SK-N-SH (cell line): ENCODE results near the gene ZMIZ1. TPM values are rescaled to one million over a fixed set of nuclear protein-coding genes. Genes with fewer than 3 reads are reported as not detected.

Source experiments
- CTCF ChIA-PET: fragments of 300-600, 350-600 bp; formaldehyde crosslinking; extraction: SDS; loops from one replicate; lab custom pipeline; 2021; lab: Yijun Ruan, JAX
- POLR2A ChIA-PET: fragments of 350-600 bp; sonication (Branson Sonifier 250); formaldehyde crosslinking; extraction: SDS; loops from one replicate; lab custom pipeline; 2020; ENCODE audit warnings: antibody characterized with exemption, inconsistent platforms; lab: Yijun Ruan, JAX
- DNase-seq: peaks from one replicate; pipeline ENCODE4 v3.0.0; 2012
- H2AFZ ChIP-seq: fragments of 200-600 bp; sonication (generic); 2 replicates; pipeline ENCODE4 v1.8.1; 2016; ENCODE audit warnings: antibody characterized with exemption, mild to moderate bottlenecking, low read depth
- H3F3A ChIP-seq: fragments of 200-600 bp; sonication (generic); replicated peaks from 2 replicates; pipeline ENCODE3; 2016; ENCODE audit warnings: antibody characterized with exemption, mild to moderate bottlenecking; ENCODE audit not compliant: insufficient read depth
- H3K27ac ChIP-seq, 2 experiments: fragments of 200-500 bp in 1 of 2; fragments of 200-600 bp in 1 of 2; sonication (Bioruptor generic) in 1 of 2; sonication (generic), shearing (Covaris generic) in 1 of 2; 2 replicates each; pipeline versions ENCODE4 v1.5.1 to v1.6.1; 2014 to 2016; ENCODE audit warnings: low read depth in 2 of 2, inconsistent platforms in 1 of 2, low read length in 1 of 2, mild to moderate bottlenecking in 1 of 2, mixed read lengths in 1 of 2
- H3K27me3 ChIP-seq: fragments of 200-600 bp; sonication (generic), shearing (Covaris generic); 2 replicates; pipeline ENCODE4 v1.6.1; 2016; ENCODE audit warnings: mixed run types; ENCODE audit not compliant: insufficient read depth
- H3K36me3 ChIP-seq, 2 experiments: fragments of 200-500 bp in 1 of 2; fragments of 200-600 bp in 1 of 2; sonication (Bioruptor generic) in 1 of 2; sonication (generic) in 1 of 2; replicated peaks in 1 of 2; 2 replicates each; pipeline versions ENCODE3 to v1.5.1; 2014 to 2016; ENCODE audit warnings: low read length in 1 of 2, mild to moderate bottlenecking in 1 of 2; ENCODE audit not compliant: insufficient read depth in 2 of 2, control insufficient read depth in 1 of 2
- H3K4me1 ChIP-seq, 2 experiments: fragments of 200-500 bp in 1 of 2; fragments of 200-600 bp in 1 of 2; sonication (Bioruptor generic) in 1 of 2; sonication (generic), shearing (Covaris generic) in 1 of 2; 2 replicates each; pipeline versions ENCODE4 v1.5.1 to v1.6.1; 2014 to 2016; ENCODE audit warnings: low read depth in 1 of 2, low read length in 1 of 2, mixed run types in 1 of 2; ENCODE audit not compliant: insufficient read depth in 2 of 2, control insufficient read depth in 1 of 2
- H3K4me2 ChIP-seq: fragments of 200-600 bp; sonication (generic), shearing (Covaris generic); 2 replicates; pipeline ENCODE4 v1.6.1; 2017; ENCODE audit warnings: mixed run types
- H3K4me3 ChIP-seq, 2 experiments: fragments of 200-500 bp in 1 of 2; fragments of 200-600 bp in 1 of 2; sonication (Bioruptor generic) in 1 of 2; sonication (generic), shearing (Covaris generic) in 1 of 2; 2 replicates each; pipeline versions ENCODE4 v1.5.1 to v1.8.1; 2014 to 2016; ENCODE audit warnings: low read depth in 2 of 2, inconsistent platforms in 1 of 2, low read length in 1 of 2, mild to moderate bottlenecking in 1 of 2, mixed read lengths in 1 of 2, moderate library complexity in 1 of 2
- H3K79me2 ChIP-seq: fragments of 200-600 bp; sonication (generic); 2 replicates; pipeline ENCODE4 v1.8.1; 2017; ENCODE audit warnings: mild to moderate bottlenecking; ENCODE audit not compliant: insufficient read depth
- H3K9ac ChIP-seq: fragments of 200-600 bp; sonication (generic); 2 replicates; pipeline ENCODE4 v1.6.1; 2017; ENCODE audit warnings: mixed run types
- H3K9me2 ChIP-seq: fragments of 200-600 bp; sonication (generic); 2 replicates; pipeline ENCODE4 v1.6.1; 2017; ENCODE audit warnings: mixed run types
- H3K9me3 ChIP-seq: fragments of 200-600 bp; sonication (generic); 2 replicates; pipeline ENCODE4 v1.6.1; 2017; ENCODE audit warnings: mixed run types, mild to moderate bottlenecking, moderate library complexity
- H4K20me1 ChIP-seq: fragments of 200-600 bp; sonication (generic); 2 replicates; pipeline ENCODE4 v1.6.1; 2017; ENCODE audit warnings: mild to moderate bottlenecking, mixed run types; ENCODE audit not compliant: insufficient read depth
- CHD2 ChIP-seq: fragments of 150-350 bp; IDR thresholded peaks from 2 replicates; pipeline ENCODE4 v1.6.1; 2018; ENCODE audit warnings: low read length; ENCODE audit not compliant: partially characterized antibody
- ELF1 ChIP-seq: IDR thresholded peaks from 2 replicates; pipeline ENCODE4 v1.4.0; 2012
- EP300 ChIP-seq, 2 experiments: IDR thresholded peaks; 2 replicates each; pipeline versions ENCODE4 v1.4.0 to v1.6.1; 2012; ENCODE audit warnings: borderline replicate concordance in 1 of 2, low read depth in 1 of 2, low read length in 1 of 2
- FOXM1 ChIP-seq: IDR thresholded peaks from 2 replicates; pipeline ENCODE4 v1.4.0; 2012; ENCODE audit warnings: low read depth, mild to moderate bottlenecking
- GATA2 ChIP-seq: sonication (generic); formaldehyde crosslinking; IDR thresholded peaks from 2 replicates; pipeline ENCODE4 v1.5.0; 2020; ENCODE audit warnings: mild to moderate bottlenecking, missing genetic modification reagents
- JUND ChIP-seq: IDR thresholded peaks from 2 replicates; pipeline ENCODE4 v1.4.0; 2012
- MXI1 ChIP-seq: IDR thresholded peaks from 2 replicates; pipeline ENCODE4 v1.6.1; 2012; ENCODE audit warnings: mild to moderate bottlenecking, low read depth, low read length, improper control_type of control experiment
- NRF1 ChIP-seq: IDR thresholded peaks from 2 replicates; pipeline ENCODE4 v1.6.1; 2012; ENCODE audit warnings: low read depth, mild to moderate bottlenecking, low read length
- RAD21 ChIP-seq: IDR thresholded peaks from 2 replicates; pipeline ENCODE4 v1.6.1; 2012; ENCODE audit warnings: mild to moderate bottlenecking, low read length
- TCF12 ChIP-seq: IDR thresholded peaks from 2 replicates; pipeline ENCODE4 v1.4.0; 2012
- ZBTB33 ChIP-seq: IDR thresholded peaks from 2 replicates; pipeline ENCODE4 v1.4.0; 2012; ENCODE audit warnings: low read depth, borderline replicate concordance
- WGBS: methylation state at CpG from one replicate; pipeline ENCODE4 v1.1.6; 2017; ENCODE audit warnings: low lambda C conversion rate; 5-methylcytosine and 5-hydroxymethylcytosine counted together
- polyA plus RNA-seq, 3 experiments: library from polyadenylated mRNA; depleted of rRNA; stranded (reverse); fragments of >200 nt; gene quantifications; 2 replicates each; pipeline ENCODE4 v1.2.3, GENCODE V29; 2012
- TF ChIP-seq, protein P1 (sequence below): IDR thresholded peaks from 2 replicates; pipeline ENCODE4 v1.4.0; 2012; ENCODE audit warnings: low read depth

Gene ZMIZ1
- polyA plus RNA-seq, 1 of the 3 experiments (the other 2 are of a cell fraction), result 23.5 TPM

DNA sequence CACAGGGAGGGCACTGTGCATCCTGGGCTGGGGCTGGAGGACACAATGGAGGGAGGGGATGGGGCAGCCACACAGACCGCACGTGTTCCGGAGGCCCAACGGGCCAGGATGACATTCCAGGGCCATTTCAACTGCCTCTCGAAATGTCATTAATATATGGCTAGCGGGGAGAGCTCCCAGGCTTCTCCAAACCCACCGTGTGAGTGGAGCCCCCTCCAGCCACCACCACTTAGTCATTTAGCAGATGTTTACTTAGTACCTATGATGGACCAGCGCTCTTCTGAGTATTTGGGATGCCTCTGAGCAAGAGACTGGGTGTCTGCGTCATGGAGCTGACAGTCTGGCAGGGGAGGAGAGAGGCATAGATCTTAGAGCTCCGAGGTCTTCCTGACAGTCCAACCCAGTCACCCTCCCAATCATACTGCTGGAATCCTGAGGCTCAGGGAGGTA is 107.3 kb downstream of the ZMIZ1 start (continued):
- TF ChIP-seq GATA2, result no peak
- TF ChIP-seq JUND, result no peak

DNA sequence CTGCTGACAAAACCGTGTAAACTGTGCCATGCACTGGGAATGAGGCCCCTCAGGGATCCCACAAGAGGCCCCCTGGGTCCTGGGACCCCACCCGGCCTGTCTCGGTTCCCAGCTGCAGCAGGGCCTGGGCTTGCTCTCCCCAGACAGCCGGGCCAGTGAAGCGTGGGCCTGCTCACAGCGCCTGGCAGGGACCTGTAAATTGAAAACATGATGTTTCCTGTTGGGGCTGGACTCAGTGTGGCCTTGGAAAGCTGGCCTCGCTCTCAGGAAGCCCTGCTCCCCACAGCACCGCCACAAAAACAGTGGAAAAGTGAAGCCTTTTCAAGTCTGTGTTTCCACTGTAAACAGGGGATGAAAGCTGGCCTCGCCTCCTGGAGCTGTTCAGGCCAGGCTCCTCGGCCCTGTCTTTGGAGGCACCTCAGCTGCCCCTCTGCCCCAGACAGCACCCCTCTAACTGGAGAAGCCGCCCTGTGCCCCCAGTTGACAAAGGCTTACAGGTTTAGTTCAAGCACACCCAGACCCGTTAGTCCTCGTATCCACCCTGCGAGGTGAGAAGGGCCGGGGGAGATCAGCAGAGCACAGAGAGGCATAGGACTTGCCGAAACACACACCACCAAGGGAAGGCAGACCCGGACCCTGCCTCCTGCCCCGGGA is 108.3 kb downstream of the ZMIZ1 start:
- Histone ChIP-seq H3K9me2 (no peaks in the 10 kb centered on the region), H3K79me2 (peaks cover 65% of the 10 kb centered on the region; the same call in 1 of the 2 replicates), H3K36me3 (peaks cover 3 to 8% of the 10 kb centered on the region in 2 experiments), H3K4me2 (peak overlapping the region; percentile 68), H3F3A (peaks cover 19% of the 10 kb centered on the region), H3K27ac (peak overlapping the region; percentile 81 to 100), H3K4me1 (peaks cover 48 to 92% of the 10 kb centered on the region in 2 experiments), H4K20me1 (peaks cover 15% of the 10 kb centered on the region; the same call in 1 of the 2 replicates), H2AFZ (no peak overlapping the region), H3K9me3 (no peaks in the 10 kb centered on the region), H3K4me3 (no peak overlapping the region), H3K9ac (peak overlapping the region; percentile 26; the same call in 1 of the 2 replicates), H3K27me3 (no peaks in the 10 kb centered on the region)
- POLR2A ChIA-PET, result interaction anchor here (0.9 to 1.5 kb wide), 4 partner anchors 11 to 46 kb away, joined by 3 to 5 read pairs (median 3); no protein-coding TSS in a partner anchor
- 76% methylated on average over 4 of the region's 18 CpGs for WGBS
- DNase-seq, result peak; percentile 75
- TF ChIP-seq TCF12, result 0 out of 2 replicates have a peak, but pooled peaks have one; percentile 51
- TF ChIP-seq ZBTB33, result no peak
- TF ChIP-seq MXI1, result peak; percentile 86
- TF ChIP-seq NRF1, result no peak
- TF ChIP-seq CHD2, result peak; percentile 24
- TF ChIP-seq RAD21, result peak; percentile 15; the same call in 1 of the 2 replicates
- TF ChIP-seq EP300 (IDR thresholded peaks at IDR 0.05; ENCODE audit: borderline replicate concordance in 1 of 2, low read depth in 1 of 2, low read length in 1 of 2), result peak in 1 of 2 experiments; percentile 75; a peak in 2 of 4 replicates
- CTCF ChIA-PET, result interaction anchor here (1.0 to 13.4 kb wide), 6 partner anchors 8 to 63 kb away, joined by 4 to 136 read pairs (median 4); no protein-coding TSS in a partner anchor

DNA sequence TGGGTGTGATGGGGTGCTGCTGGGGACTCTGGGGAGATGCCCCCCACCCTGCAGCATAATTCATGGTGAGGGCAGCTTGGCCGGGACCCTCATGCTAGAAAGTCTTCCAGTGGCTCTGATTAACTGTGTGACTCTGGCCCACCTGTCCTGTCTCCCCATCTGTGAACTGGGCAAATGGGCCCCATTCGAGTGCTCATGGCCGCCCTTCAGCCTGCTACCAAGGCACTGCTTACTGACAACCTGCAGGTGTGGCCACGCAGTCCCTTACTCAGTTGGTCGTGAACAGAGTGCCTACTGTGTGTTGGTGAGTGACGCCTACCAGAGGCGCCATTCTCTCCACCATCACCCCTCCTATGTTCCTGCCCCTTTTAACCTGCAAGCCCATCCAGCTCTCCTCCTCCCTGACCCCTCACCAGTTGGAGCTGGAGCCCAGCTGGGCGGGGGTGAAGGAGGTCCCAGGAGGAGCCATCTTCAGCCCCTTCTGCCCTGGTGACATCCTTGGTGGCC is 109.4 kb downstream of the ZMIZ1 start:
- CTCF ChIA-PET, result interaction anchor here (0.7 to 13.4 kb wide), 7 partner anchors 9 to 111 kb away, joined by 3 to 136 read pairs (median 4); no protein-coding TSS in a partner anchor
- peaks cover 3 to 5% of the 10 kb centered on the region in 2 experiments for H3K36me3 ChIP-seq
- no peak for DNase-seq
- peak overlapping the region; percentile 68; the same call in 1 of the 2 replicates for H3K4me2 ChIP-seq
- H3K9ac ChIP-seq, result peak overlapping the region; percentile 4; the same call in 1 of the 2 replicates
- H3K9me2 ChIP-seq, result no peaks in the 10 kb centered on the region
- POLR2A ChIA-PET, result interaction anchor here (1.2 to 2.2 kb wide), 2 partner anchors 19 to 21 kb away, joined by 4 to 5 read pairs; no protein-coding TSS in a partner anchor
- peak overlapping the region; percentile 81 to 100 for H3K27ac ChIP-seq
- peaks cover 58 to 93% of the 10 kb centered on the region in 2 experiments for H3K4me1 ChIP-seq
- TF ChIP-seq ZBTB33 (no peak), FOXM1 (no peak), ELF1 (no peak)
- TF ChIP-seq, protein P1, sequence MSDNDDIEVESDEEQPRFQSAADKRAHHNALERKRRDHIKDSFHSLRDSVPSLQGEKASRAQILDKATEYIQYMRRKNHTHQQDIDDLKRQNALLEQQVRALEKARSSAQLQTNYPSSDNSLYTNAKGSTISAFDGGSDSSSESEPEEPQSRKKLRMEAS, result no peak
- no peak overlapping the region for H2AFZ ChIP-seq
- no peaks in the 10 kb centered on the region for H3K9me3 ChIP-seq
- WGBS, result 69% methylated on average over 6 of the region's 8 CpGs
- H4K20me1 ChIP-seq, result peaks cover 15% of the 10 kb centered on the region; the same call in 1 of the 2 replicates
- no peak overlapping the region; a peak in 1 of 4 replicates for H3K4me3 ChIP-seq
- peaks cover 68% of the 10 kb centered on the region; the same call in 1 of the 2 replicates for H3K79me2 ChIP-seq
- H3K27me3 ChIP-seq, result no peaks in the 10 kb centered on the region
- peaks cover 22% of the 10 kb centered on the region for H3F3A ChIP-seq
